HepG2 (cell line): ENCODE data around the gene TMEM141. TPM values are rescaled to one million over a fixed set of nuclear protein-coding genes. Genes with fewer than 3 reads are reported as not detected.

Source experiments
- HHEX ChIP-seq: IDR thresholded peaks from 2 replicates; pipeline ENCODE4 v1.6.1; 2016; ENCODE audit warnings: control low read depth
- HOXA5 ChIP-seq: sonication (generic); formaldehyde crosslinking; IDR thresholded peaks from 2 replicates; pipeline ENCODE4 v1.4.0; 2020; ENCODE audit warnings: missing genetic modification reagents
- MBNL3 ChIP-seq: fragments of 250-450 bp; sonication (Bioruptor Pico); conservative IDR thresholded peaks from 2 replicates; pipeline ENCODE4 v1.8.0; 2022; ENCODE audit warnings: mild to moderate bottlenecking, inconsistent platforms
- NFE2L1 ChIP-seq: sonication (generic); formaldehyde crosslinking; IDR thresholded peaks from 2 replicates; pipeline ENCODE4 v1.4.0; 2020; ENCODE audit warnings: missing genetic modification reagents, mild to moderate bottlenecking, borderline replicate concordance
- NRL ChIP-seq: sonication (generic); formaldehyde crosslinking; IDR thresholded peaks from 2 replicates; pipeline ENCODE4 v1.5.0; 2020; ENCODE audit warnings: missing genetic modification reagents, mild to moderate bottlenecking, moderate library complexity, borderline replicate concordance
- PRMT3 ChIP-seq: sonication (generic); formaldehyde crosslinking; IDR thresholded peaks from 2 replicates; pipeline ENCODE4 v1.8.1; 2022; ENCODE audit warnings: low read depth, mild to moderate bottlenecking, moderate library complexity, missing genetic modification reagents, borderline replicate concordance
- ZFP37 ChIP-seq: sonication (generic); formaldehyde crosslinking; IDR thresholded peaks from 2 replicates; pipeline ENCODE4 v1.4.0; 2020; ENCODE audit warnings: missing genetic modification reagents, borderline replicate concordance
- ZIK1 ChIP-seq: sonication (generic); formaldehyde crosslinking; IDR thresholded peaks from 2 replicates; pipeline ENCODE4 v1.5.0; 2020; ENCODE audit warnings: mild to moderate bottlenecking, low read depth, missing genetic modification reagents, borderline replicate concordance
- ZNF326 ChIP-seq: sonication (generic); formaldehyde crosslinking; IDR thresholded peaks from 2 replicates; pipeline ENCODE4 v1.4.0; 2020; ENCODE audit warnings: missing genetic modification reagents, borderline replicate concordance
- ZNF329 ChIP-seq: sonication (generic); formaldehyde crosslinking; IDR thresholded peaks from 2 replicates; pipeline ENCODE4 v1.9.0; 2021; ENCODE audit warnings: low read depth, mild to moderate bottlenecking, missing genetic modification reagents
- ZNF331 ChIP-seq: sonication (generic); formaldehyde crosslinking; IDR thresholded peaks from 2 replicates; pipeline ENCODE4 v1.4.0; 2020; ENCODE audit warnings: missing genetic modification reagents
- ZNF772 ChIP-seq: sonication (generic); formaldehyde crosslinking; IDR thresholded peaks from 2 replicates; pipeline ENCODE4 v1.5.0; 2020; ENCODE audit warnings: mild to moderate bottlenecking, missing genetic modification reagents
- polyA plus RNA-seq, 8 experiments: library from polyadenylated mRNA; depleted of rRNA in 3 of 8; stranded (reverse) in 7 of 8; unstranded in 1 of 8; fragments of >200 nt; fragmentation: Illumina TruSeq in 4 of 8; extraction: Trizol in 4 of 8; gene quantifications; 2 replicates each; pipeline versions ENCODE4 v1.2.1 to v1.2.3, GENCODE V29; 2011 to 2016; ENCODE audit warnings: low read depth in 4 of 8, missing spikeins in 1 of 8, mixed read lengths in 1 of 8; ENCODE audit not compliant: insufficient read depth in 1 of 8
- total RNA-seq, 5 experiments: library from RNA; depleted of rRNA; stranded (reverse); fragments of >200 nt; fragmentation: Illumina TruSeq; extraction: Trizol; gene quantifications; 2 replicates each; pipeline ENCODE4 v1.2.3, GENCODE V29; 2016; ENCODE audit warnings: low read depth in 1 of 5
- TF ChIP-seq, protein P1 (sequence below): IDR thresholded peaks from 2 replicates; pipeline ENCODE4 v1.6.1; 2016; ENCODE audit warnings: low read depth, missing genetic modification reagents, missing compliant biosample characterization
- TF ChIP-seq, protein P2 (sequence below): sonication (generic); formaldehyde crosslinking; IDR thresholded peaks from 2 replicates; pipeline ENCODE4 v1.5.1; 2020; ENCODE audit warnings: mild to moderate bottlenecking, missing genetic modification reagents, borderline replicate concordance
- TF ChIP-seq, protein P3 (sequence below): sonication (generic); formaldehyde crosslinking; IDR thresholded peaks from 2 replicates; pipeline ENCODE4 v1.5.0; 2020; ENCODE audit warnings: mild to moderate bottlenecking, missing genetic modification reagents
- TF ChIP-seq, protein P4 (sequence below): sonication (generic); formaldehyde crosslinking; IDR thresholded peaks from 2 replicates; pipeline ENCODE4 v1.8.1; 2022; ENCODE audit warnings: low read depth, mild to moderate bottlenecking, missing genetic modification reagents

The TMEM141 gene
- total and polyA plus RNA-seq, 2 of the 13 experiments (the other 11 are each of a cell fraction or from before 2014, with no cell fraction given), result 81.0 to 202 TPM

DNA sequence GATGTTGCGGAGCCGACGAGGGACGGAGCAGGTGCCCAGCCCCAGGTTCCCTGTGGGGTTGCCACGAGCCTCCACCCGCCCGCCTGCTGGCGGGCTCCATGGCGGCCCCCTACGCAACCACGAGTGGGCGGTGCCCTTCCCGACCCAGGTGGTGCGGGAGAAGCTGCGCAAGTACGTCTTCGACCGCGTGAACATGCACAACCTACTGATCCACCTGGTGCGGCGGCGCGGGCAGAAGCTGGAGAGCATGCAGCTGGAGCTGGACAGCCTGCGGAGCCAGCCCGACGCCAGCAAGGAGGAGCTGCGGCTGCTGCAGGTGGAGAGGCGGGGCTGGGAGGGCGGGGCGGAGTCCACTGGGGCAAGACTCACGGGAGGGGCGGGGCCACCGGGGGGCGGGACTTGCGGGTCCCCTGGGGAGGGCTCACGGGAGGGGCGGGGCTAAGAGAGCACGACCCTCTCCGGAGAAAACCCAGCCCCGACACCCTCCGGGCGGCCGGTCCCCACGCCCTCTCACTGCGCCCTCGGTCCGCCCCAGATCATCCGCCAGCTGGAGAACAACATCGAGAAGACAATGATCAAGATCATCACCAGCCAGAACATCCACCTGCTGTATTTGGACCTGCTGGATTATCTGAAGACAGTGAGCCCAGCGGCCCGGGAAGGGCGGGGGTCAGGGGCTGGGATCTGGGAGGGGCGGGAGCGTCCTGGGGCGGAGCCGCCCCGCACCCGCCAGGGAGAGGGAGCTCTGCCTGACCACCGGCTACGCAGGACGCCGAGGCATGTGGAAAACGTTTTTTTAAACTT, 8.9 kb downstream of the TMEM141 start (continued):
- TF ChIP-seq, protein P1, sequence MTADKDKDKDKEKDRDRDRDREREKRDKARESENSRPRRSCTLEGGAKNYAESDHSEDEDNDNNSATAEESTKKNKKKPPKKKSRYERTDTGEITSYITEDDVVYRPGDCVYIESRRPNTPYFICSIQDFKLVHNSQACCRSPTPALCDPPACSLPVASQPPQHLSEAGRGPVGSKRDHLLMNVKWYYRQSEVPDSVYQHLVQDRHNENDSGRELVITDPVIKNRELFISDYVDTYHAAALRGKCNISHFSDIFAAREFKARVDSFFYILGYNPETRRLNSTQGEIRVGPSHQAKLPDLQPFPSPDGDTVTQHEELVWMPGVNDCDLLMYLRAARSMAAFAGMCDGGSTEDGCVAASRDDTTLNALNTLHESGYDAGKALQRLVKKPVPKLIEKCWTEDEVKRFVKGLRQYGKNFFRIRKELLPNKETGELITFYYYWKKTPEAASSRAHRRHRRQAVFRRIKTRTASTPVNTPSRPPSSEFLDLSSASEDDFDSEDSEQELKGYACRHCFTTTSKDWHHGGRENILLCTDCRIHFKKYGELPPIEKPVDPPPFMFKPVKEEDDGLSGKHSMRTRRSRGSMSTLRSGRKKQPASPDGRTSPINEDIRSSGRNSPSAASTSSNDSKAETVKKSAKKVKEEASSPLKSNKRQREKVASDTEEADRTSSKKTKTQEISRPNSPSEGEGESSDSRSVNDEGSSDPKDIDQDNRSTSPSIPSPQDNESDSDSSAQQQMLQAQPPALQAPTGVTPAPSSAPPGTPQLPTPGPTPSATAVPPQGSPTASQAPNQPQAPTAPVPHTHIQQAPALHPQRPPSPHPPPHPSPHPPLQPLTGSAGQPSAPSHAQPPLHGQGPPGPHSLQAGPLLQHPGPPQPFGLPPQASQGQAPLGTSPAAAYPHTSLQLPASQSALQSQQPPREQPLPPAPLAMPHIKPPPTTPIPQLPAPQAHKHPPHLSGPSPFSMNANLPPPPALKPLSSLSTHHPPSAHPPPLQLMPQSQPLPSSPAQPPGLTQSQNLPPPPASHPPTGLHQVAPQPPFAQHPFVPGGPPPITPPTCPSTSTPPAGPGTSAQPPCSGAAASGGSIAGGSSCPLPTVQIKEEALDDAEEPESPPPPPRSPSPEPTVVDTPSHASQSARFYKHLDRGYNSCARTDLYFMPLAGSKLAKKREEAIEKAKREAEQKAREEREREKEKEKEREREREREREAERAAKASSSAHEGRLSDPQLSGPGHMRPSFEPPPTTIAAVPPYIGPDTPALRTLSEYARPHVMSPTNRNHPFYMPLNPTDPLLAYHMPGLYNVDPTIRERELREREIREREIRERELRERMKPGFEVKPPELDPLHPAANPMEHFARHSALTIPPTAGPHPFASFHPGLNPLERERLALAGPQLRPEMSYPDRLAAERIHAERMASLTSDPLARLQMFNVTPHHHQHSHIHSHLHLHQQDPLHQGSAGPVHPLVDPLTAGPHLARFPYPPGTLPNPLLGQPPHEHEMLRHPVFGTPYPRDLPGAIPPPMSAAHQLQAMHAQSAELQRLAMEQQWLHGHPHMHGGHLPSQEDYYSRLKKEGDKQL (CRISPR knock-in tag), result no peak
- TF ChIP-seq NFE2L1 (CRISPR knock-in tag) (no peak), ZNF772 (peak; percentile 36; the same call in 1 of the 2 replicates), ZFP37 (no peak), ZNF329 (CRISPR knock-in tag) (no peak), ZNF326 (CRISPR knock-in tag) (no peak), MBNL3 (CRISPR knock-in tag) (no peak), ZNF331 (CRISPR knock-in tag) (no peak), ZIK1 (CRISPR knock-in tag) (no peak), NRL (CRISPR knock-in tag) (no peak), PRMT3 (CRISPR knock-in tag) (no peak), HHEX (CRISPR knock-in tag) (no peak), HOXA5 (CRISPR knock-in tag) (no peak)
- TF ChIP-seq, protein P2, sequence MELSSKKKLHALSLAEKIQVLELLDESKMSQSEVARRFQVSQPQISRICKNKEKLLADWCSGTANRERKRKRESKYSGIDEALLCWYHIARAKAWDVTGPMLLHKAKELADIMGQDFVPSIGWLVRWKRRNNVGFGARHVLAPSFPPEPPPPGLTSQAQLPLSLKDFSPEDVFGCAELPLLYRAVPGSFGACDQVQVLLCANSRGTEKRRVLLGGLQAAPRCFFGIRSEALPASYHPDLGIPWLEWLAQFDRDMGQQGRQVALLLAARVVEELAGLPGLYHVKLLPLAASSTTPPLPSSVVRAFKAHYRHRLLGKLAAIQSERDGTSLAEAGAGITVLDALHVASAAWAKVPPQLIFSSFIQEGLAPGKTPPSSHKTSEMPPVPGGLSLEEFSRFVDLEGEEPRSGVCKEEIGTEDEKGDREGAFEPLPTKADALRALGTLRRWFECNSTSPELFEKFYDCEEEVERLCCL, result no peak
- TF ChIP-seq, protein P3, sequence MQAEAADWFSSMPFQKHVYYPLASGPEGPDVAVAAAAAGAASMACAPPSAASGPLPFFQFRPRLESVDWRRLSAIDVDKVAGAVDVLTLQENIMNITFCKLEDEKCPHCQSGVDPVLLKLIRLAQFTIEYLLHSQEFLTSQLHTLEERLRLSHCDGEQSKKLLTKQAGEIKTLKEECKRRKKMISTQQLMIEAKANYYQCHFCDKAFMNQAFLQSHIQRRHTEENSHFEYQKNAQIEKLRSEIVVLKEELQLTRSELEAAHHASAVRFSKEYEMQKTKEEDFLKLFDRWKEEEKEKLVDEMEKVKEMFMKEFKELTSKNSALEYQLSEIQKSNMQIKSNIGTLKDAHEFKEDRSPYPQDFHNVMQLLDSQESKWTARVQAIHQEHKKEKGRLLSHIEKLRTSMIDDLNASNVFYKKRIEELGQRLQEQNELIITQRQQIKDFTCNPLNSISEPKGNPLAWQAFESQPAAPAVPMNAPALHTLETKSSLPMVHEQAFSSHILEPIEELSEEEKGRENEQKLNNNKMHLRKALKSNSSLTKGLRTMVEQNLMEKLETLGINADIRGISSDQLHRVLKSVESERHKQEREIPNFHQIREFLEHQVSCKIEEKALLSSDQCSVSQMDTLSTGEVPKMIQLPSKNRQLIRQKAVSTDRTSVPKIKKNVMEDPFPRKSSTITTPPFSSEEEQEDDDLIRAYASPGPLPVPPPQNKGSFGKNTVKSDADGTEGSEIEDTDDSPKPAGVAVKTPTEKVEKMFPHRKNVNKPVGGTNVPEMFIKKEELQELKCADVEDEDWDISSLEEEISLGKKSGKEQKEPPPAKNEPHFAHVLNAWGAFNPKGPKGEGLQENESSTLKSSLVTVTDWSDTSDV (CRISPR knock-in tag), result no peak
- TF ChIP-seq, protein P4, sequence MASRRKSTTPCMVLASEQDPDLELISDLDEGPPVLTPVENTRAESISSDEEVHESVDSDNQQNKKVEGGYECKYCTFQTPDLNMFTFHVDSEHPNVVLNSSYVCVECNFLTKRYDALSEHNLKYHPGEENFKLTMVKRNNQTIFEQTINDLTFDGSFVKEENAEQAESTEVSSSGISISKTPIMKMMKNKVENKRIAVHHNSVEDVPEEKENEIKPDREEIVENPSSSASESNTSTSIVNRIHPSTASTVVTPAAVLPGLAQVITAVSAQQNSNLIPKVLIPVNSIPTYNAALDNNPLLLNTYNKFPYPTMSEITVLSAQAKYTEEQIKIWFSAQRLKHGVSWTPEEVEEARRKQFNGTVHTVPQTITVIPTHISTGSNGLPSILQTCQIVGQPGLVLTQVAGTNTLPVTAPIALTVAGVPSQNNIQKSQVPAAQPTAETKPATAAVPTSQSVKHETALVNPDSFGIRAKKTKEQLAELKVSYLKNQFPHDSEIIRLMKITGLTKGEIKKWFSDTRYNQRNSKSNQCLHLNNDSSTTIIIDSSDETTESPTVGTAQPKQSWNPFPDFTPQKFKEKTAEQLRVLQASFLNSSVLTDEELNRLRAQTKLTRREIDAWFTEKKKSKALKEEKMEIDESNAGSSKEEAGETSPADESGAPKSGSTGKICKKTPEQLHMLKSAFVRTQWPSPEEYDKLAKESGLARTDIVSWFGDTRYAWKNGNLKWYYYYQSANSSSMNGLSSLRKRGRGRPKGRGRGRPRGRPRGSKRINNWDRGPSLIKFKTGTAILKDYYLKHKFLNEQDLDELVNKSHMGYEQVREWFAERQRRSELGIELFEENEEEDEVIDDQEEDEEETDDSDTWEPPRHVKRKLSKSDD (CRISPR knock-in tag), result no peak
